ENCODE measurements around the gene OR2L2.
"Not testable (repeated sequence)": the region's sequence is repeated elsewhere in the genome, so short reads cannot be mapped to it uniquely, and the experiment has no call there.

Gene OR2L2

DNA sequence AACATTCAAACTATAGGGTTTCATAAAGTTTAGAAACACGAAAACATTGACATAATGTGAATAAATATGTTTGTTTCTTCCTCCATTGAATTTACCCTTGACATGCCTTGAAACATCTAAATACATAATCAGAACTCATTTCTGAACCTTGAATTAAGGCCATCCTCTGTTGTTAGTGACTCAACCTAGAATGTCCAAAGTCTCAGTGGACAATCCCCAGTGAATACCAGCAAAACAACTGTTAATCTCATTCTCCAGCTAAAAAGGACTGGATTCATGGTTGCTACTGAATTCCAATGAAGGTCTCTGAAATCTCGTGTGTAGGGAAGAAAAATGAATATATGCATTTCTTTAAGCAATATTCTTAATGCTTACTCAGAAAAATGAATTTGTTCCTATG lies at the start of gene OR2L2:
TSS of gene OR2L2 (plus strand) at position 301 of the 400 bp plus-strand sequence. CDS start 8,198 bp downstream, outside the sequence.
- no peak for DNase-seq (ENCODE audit: low read depth in 2 of 2)

GRCh38 chr1:247992986-247993385 lies 36.9 kb upstream of the OR2L2 start:
- no peak for DNase-seq (ENCODE audit: low read depth in 2 of 2)

- DNase-seq (ENCODE audit: low read depth in 2 of 2) = no peak
Observed at GRCh38 chr1:247998811-247999210, 31.1 kb upstream of the OR2L2 start.

DNA sequence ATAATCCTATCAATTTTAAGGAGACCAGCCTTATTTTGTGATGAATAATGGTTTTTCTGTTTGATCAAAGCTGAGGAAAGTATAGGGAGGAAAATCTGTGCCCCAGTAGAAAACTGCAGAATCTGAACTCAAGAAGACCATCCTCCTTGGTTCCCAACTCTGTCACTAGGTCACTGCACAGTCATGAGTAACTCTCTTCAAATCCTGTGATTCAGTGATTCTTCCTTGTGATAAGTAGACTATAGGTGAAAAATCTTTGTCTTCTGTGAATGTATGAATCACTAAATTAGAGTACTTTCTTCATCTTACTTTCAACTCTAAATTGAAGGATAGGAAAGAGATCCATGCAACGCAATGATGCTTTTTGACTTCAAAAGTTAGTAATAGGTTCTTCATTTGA lies 29.7 kb upstream of the OR2L2 start:
- no peak for DNase-seq (ENCODE audit: low read depth in 2 of 2)

DNA sequence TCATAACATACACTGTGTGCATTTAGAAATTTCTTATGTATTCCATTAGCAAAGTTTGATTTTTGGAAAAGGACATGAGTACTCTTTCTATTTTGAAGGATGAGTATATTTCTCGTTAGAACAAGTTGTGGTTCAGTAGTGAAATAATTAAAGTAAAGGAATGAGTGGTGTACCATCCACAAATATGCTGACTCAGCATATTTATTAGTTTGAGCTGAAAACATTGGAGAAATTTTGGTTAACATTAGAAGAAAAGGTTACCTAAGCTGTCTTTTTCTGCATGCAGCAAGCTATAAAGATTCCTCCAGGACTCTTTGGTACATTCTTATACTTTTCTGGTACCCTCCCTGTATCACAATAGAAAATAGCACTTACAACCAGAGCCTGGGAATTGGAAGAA lies 22.1 kb upstream of the OR2L2 start:
- DNase-seq (ENCODE audit: low read depth in 2 of 2) = no peak

DNA sequence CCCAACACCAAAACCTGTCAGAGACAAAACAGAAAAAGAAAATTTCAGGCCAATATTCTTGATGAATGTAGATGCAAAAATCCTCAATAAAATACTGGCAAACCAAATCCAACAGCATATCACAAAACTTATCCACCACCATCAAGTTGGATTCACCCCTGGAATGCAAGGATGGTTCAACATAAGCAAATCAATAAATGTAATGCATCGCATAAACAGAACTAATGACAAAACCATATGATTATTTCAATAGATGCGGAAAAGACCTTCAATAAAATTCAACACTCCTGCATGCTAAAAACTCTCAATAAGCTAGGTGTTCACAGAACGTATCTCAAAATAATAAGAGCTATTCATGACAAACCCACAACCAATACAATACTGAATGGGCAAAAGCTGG lies 20.2 kb upstream of the OR2L2 start:
- no peak for DNase-seq (ENCODE audit: low read depth in 2 of 2)

DNA sequence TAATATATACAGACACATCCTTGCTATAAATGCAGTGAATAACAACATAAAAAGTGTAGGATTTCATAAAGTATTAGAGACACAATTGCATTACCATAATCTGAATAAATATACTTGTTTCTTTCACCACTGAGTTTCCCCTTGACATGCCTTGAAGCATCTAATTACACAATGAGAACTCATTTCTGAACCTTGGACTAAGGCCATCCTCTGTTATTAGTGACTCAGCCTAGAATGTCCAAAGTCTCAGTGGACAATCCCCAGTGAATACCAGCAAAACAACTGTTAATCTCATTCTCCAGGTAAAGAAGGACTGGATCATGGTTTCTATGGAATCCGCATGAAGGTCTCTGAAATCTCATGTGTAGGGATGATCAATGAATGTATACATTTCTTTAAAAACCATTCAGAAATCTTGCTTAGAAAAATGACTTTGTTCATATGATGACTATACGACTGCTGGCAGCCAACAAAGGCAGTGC lies 16.6 kb upstream of the OR2L2 start, which contains the start of gene OR2L5:
TSS of gene OR2L5 (plus strand) at position 432 of the 482 bp plus-strand sequence. CDS start 8,288 bp downstream, outside the sequence.
- DNase-seq (ENCODE audit: low read depth in 2 of 2) = no peak

DNA sequence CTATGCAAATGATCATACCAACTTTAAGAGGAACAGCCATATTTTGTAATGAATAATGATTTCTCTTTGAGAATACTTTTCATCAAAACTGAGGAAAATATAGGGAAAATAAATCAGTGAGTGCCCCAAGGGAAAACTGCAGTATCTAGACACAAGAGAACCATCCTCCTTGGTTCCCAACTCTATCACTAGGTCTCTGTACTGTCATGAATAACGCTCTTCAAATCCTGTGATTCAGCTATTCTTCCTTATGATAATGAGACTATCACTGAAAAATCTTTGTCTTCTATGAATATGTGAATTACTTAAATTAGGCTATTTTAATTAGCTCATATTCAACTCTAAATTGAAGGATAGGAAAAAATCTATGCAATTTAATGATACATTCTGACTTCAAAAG lies 14.1 kb upstream of the OR2L2 start:
- DNase-seq (ENCODE audit: low read depth in 2 of 2) = no peak

DNA sequence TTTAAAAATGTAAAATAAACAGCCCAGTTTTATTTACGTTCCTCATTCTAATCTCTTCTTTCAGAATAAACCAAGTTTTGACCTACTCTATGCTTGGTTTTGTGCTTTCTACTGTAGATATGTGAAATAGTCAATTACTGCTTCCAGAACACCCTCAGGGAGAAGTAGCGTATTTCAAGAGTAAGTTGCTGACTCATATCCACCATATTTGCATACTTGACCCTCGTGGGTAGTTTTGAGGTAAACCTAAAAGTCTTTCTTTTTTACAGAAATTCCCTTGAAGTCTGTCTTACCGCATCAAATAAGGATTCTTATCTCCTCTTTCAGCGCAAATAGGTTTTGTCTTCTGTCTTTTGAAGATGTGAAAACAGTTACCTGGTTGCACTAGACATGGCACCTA lies 15.3 kb downstream of the OR2L2 start:
- DNase-seq (ENCODE audit: low read depth in 2 of 2) = no peak

DNA sequence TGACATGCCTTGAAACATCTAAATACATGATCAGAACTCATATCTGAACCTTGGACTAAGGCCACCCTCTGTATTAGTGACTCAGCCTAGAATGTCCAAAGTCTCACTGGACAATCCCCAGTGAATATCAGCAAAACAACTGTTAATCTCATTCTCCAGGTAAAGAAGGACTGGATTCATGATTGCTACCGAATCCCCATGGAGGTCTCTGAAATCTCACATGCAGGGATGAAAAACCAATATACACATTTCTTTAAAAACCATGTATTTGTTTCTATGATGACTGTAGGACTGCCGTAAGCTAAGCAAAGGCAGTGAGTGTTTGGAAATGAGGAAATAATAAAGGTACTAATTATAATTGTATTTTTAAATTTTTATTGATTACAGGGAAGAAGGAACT lies 16.7 kb downstream of the OR2L2 start, which contains the start of gene OR2L3:
TSS of gene OR2L3 (plus strand) at position 301 of the 400 bp plus-strand sequence. CDS start 13,846 bp downstream, outside the sequence.
- DNase-seq (ENCODE audit: low read depth in 2 of 2) = no peak

GRCh38 chr1:248047008-248047407 lies 17.1 kb downstream of the OR2L2 start:
- no peak for DNase-seq (ENCODE audit: low read depth in 2 of 2)

DNA sequence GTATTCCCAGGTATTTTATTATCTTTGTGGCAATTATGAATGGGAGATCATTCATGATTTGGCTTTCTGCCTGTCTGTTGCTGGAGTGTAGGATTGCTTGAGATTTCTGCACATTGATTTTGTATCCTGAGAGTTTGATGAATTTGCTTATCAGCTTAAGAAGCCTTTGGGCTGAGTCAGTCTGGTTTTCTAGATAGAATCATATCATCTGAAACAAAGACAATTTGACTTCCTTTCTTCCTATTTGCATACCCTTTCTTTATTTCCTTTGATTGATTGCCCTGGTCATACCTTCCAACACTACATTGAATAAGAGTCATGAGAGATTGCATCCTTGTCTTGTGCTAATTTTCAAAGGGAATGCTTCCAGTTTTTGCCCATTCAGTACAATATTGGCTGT lies 24.8 kb downstream of the OR2L2 start:
- DNase-seq (ENCODE audit: low read depth in 2 of 2) = no peak

DNA sequence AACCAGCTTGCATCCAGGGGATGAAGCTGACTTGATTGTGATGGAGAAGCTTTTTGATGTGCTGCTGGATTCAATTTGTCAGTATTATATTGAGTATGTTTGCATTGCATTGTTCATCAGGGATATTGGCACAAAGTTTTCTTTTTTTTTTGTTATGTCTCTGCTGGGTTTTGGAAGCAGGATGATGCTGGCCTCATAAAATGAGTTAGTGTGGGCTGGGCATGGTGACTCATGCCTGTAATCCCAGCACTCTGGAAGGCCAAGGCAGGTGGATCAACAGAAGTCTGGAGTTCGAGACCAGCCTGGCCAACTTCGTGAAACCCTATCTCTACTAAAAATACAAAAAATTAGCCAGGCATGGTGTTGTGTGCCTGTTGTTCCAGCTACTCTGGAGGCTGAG lies 25.4 kb downstream of the OR2L2 start:
- DNase-seq (ENCODE audit: low read depth in 2 of 2) = no peak

DNA sequence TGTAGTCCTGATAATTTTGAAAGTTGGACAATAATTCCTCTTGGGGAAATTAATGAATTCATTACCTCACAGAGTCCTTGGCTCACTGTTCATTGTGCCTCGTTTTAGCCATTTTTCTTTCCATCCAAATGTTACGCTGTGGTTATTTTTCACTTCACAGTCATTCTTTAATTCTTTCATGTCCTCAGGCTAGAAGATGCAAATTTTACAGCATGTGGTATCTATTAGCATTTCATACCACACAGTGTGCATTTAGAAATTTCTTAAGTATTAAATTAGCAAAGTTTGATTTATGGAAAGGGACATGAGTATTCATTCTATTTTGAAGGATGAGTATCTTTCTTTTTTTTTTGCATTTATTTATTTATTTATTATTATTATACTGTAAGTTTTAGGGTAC lies 35.2 kb downstream of the OR2L2 start:
- DNase-seq (ENCODE audit: low read depth in 2 of 2) = no peak

DNA sequence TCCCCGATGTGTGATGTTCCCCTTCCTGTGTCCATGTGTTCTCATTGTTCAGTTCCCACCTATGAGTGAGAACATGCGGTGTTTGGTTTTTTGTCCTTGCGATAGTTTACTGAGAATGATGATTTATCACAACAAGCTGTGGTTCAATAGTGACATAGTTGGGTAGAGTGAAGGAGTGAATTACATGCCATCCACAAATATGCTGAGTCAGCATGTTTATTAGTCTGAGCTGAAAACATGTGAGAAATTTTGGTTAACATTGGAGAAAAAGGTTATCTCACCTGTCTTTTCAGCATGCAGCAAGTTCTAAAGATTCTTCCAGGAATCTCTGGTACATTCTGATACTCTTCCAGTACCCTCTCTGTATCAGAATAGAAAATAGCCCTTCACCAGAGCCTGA lies 35.7 kb downstream of the OR2L2 start:
- DNase-seq (ENCODE audit: low read depth in 2 of 2) = no peak

GRCh38 chr1:248083864-248084263 lies 54.0 kb downstream of the OR2L2 start:
- DNase-seq (ENCODE audit: low read depth in 2 of 2) = not testable (repeated sequence)

All from stimulated activated CD4-positive, alpha-beta T cell treated with anti-CD3 and anti-CD28 coated beads, Interleukin-12 subunit alpha, Interleukin-12 subunit beta, amount 100 ng/mL, for 24 hours (primary cell).